GM12878 (cell line): ENCODE measurements around the gene RAB22A. TPM values are rescaled to one million over a fixed set of nuclear protein-coding genes. Genes with fewer than 3 reads are reported as not detected.

Source experiments
- ATAC-seq: fragments of 200-7000 bp; cut with Tn5 transposase; 3 replicates; pipeline ENCODE4 v1.9.1; 2020; ENCODE audit warnings: mild to moderate bottlenecking, moderate library complexity
- BruUV-seq: library from RNA; stranded (reverse); fragments of 400-500 nt; replicated peaks from 2 replicates; lab custom pipeline; 2021; lab: Mats Ljungman, UMichigan
- CTCF ChIA-PET: fragments of 300-600 bp; sonication (Branson Sonifier 250); formaldehyde crosslinking; extraction: SDS; loops from one replicate; lab custom pipeline; 2021; ENCODE audit warnings: inconsistent platforms; lab: Yijun Ruan, JAX
- POLR2A ChIA-PET: fragments of 350-600 bp; formaldehyde crosslinking; extraction: SDS; loops from one replicate; lab custom pipeline; 2021; ENCODE audit warnings: inconsistent platforms; lab: Charles Lee
- RAD21 ChIA-PET: fragments of 300-600 bp; sonication (Branson Sonifier 250); formaldehyde crosslinking; loops from one replicate; lab custom pipeline; 2023; ENCODE audit warnings: antibody characterized with exemption; ENCODE audit not compliant: unreplicated experiment; lab: Charles Lee
- SMC1A ChIA-PET: fragments of 300-600 bp; sonication (Branson Sonifier 250); formaldehyde crosslinking; loops from one replicate; lab custom pipeline; 2023; ENCODE audit not compliant: unreplicated experiment, uncharacterized antibody; lab: Charles Lee
- DNase-seq: peaks from one replicate; pipeline ENCODE4 v3.0.0-alpha.2; 2011; ENCODE audit warnings: low read depth, low spot score
- FAIRE-seq: peaks from 3 replicates; lab custom pipeline; 2011; peaks lifted over from hg19 to GRCh38; lab: Jason Lieb, UNC
- H2AFZ ChIP-seq: 2 replicates; pipeline ENCODE4 v1.6.0; 2011; ENCODE audit warnings: low read depth, low read length, control low read depth; ENCODE audit not compliant: control insufficient read depth
- H3K27ac ChIP-seq: 2 replicates; pipeline ENCODE4 v1.5.1; 2011; ENCODE audit warnings: control low read depth; ENCODE audit not compliant: control insufficient read depth, insufficient read depth
- H3K27me3 ChIP-seq, 2 experiments: replicated peaks in 1 of 2; 2 replicates each; pipeline versions ENCODE4 v1.6.0 to v1.6.1; 2011; ENCODE audit warnings: low read length in 1 of 2; ENCODE audit not compliant: control insufficient read depth in 2 of 2, insufficient read depth in 2 of 2
- H3K36me3 ChIP-seq, 2 experiments: 2 replicates each; pipeline ENCODE4 v1.5.1; 2011; ENCODE audit warnings: low read length in 1 of 2; ENCODE audit not compliant: control insufficient read depth in 2 of 2, insufficient read depth in 2 of 2
- H3K4me1 ChIP-seq: 2 replicates; pipeline ENCODE4 v1.6.1; 2011; ENCODE audit warnings: mild to moderate bottlenecking, low read length, moderate library complexity, mixed read lengths; ENCODE audit not compliant: control insufficient read depth, insufficient read depth
- H3K4me2 ChIP-seq: 2 replicates; pipeline ENCODE4 v1.6.0; 2011; ENCODE audit warnings: control low read depth; ENCODE audit not compliant: control insufficient read depth, insufficient read depth
- H3K4me3 ChIP-seq: fragments of 200-600 bp; sonication (generic); 2 replicates; pipeline ENCODE4 v1.5.1; 2016
- H3K79me2 ChIP-seq: 2 replicates; pipeline ENCODE4 v1.6.0; 2011; ENCODE audit warnings: low read length; ENCODE audit not compliant: control insufficient read depth, insufficient read depth
- H3K9ac ChIP-seq: 2 replicates; pipeline ENCODE4 v1.8.0; 2011; ENCODE audit warnings: low read length, control low read depth, mixed read lengths; ENCODE audit not compliant: control insufficient read depth, insufficient read depth
- H3K9me3 ChIP-seq: replicated peaks from 3 replicates; pipeline ENCODE4 v1.5.1; 2011; ENCODE audit warnings: mild to moderate bottlenecking, low read length; ENCODE audit not compliant: control insufficient read depth, insufficient read depth
- H4K20me1 ChIP-seq: 2 replicates; pipeline ENCODE4 v1.6.0; 2011; ENCODE audit not compliant: control insufficient read depth, insufficient read depth
- CBX5 ChIP-seq: sonication (generic); IDR thresholded peaks from 2 replicates; pipeline ENCODE4 v1.6.1; 2016; ENCODE audit warnings: low read depth, moderate library complexity, mild to moderate bottlenecking, inconsistent platforms
- EED ChIP-seq: sonication (generic); IDR thresholded peaks from 2 replicates; pipeline ENCODE4 v1.6.1; 2016; ENCODE audit warnings: antibody characterized with exemption, low read depth
- GABPA ChIP-seq: IDR thresholded peaks from 2 replicates; pipeline ENCODE4 v1.6.1; 2014; ENCODE audit warnings: antibody characterized with exemption, low read depth, mild to moderate bottlenecking, inconsistent platforms
- KAT2A ChIP-seq: conservative IDR thresholded peaks from 2 replicates; pipeline ENCODE4 v1.6.1; 2011; ENCODE audit warnings: low read depth, low read length; ENCODE audit not compliant: control insufficient read depth
- KLF5 ChIP-seq: fragments of 450-650 bp; IDR thresholded peaks from 2 replicates; pipeline ENCODE4 v1.6.1; 2014; ENCODE audit warnings: mild to moderate bottlenecking; ENCODE audit not compliant: partially characterized antibody
- MXI1 ChIP-seq: fragments of 150-350 bp; IDR thresholded peaks from 2 replicates; pipeline ENCODE4 v1.6.1; 2011; ENCODE audit warnings: low read depth, mild to moderate bottlenecking, inconsistent platforms, low read length, improper control_type of control experiment
- MYC ChIP-seq: IDR thresholded peaks from 2 replicates; pipeline ENCODE4 v1.6.1; 2011; ENCODE audit warnings: mild to moderate bottlenecking, low read length, moderate library complexity, inconsistent platforms; ENCODE audit not compliant: insufficient read depth, insufficient replicate concordance, insufficient read length, severe bottlenecking
- NBN ChIP-seq: fragments of 450-650 bp; IDR thresholded peaks from 2 replicates; pipeline ENCODE4 v1.6.1; 2016
- POU2F2 ChIP-seq: IDR thresholded peaks from 3 replicates; pipeline ENCODE4 v1.6.1; 2011; ENCODE audit warnings: low read depth, mild to moderate bottlenecking, low read length, borderline replicate concordance
- ZNF217 ChIP-seq: fragments of 450-650 bp; IDR thresholded peaks from 2 replicates; pipeline ENCODE4 v1.6.1; 2017; ENCODE audit warnings: antibody characterized with exemption, mild to moderate bottlenecking
- ZZZ3 ChIP-seq: IDR thresholded peaks from 2 replicates; pipeline ENCODE4 v1.6.1; 2011; ENCODE audit warnings: low read depth; ENCODE audit not compliant: control insufficient read depth, insufficient read length
- WGBS: methylation state at CpG from one replicate; pipeline ENCODE4 v1.1.6; 2016; ENCODE audit warnings: low lambda C conversion rate; ENCODE audit not compliant: insufficient replicate concordance, insufficient coverage; ENCODE audit errors: missing lambda C conversion rate; 5-methylcytosine and 5-hydroxymethylcytosine counted together
- in situ Hi-C: fragments of 300-500 bp; cut with MboI; formaldehyde crosslinking; loops from 9 replicates; pipeline ENCODE4 v1.14.3; 2018; ENCODE audit warnings: mixed read lengths
- intact Hi-C: fragments of 100-400 bp; cut with micrococcal nuclease; formaldehyde crosslinking; loops from one replicate; pipeline ENCODE4 v1.14.2; 2022; ENCODE audit not compliant: unreplicated experiment
- polyA plus RNA-seq, 11 experiments: library from polyadenylated mRNA; depleted of rRNA in 4 of 11; unstranded in 6 of 11; stranded (reverse) in 5 of 11; fragments of >200 nt; fragmentation: Nextera tagmentation in 4 of 11; fragmentation: Illumina TruSeq in 1 of 11; extraction: Ambion mirVana in 4 of 11; extraction: Trizol in 1 of 11; gene quantifications; 1 replicate in 1 of 11; 2 replicates in 10 of 11; pipeline versions ENCODE4 v1.2.1 to v1.2.3, GENCODE V29; 2011 to 2016; ENCODE audit warnings: inconsistent platforms in 2 of 11, missing spikeins in 2 of 11, low read depth in 1 of 11
- total RNA-seq, 4 experiments: library from RNA; depleted of rRNA in 3 of 4; stranded (reverse); fragments of >200 nt in 3 of 4; fragmentation: Illumina TruSeq in 1 of 4; extraction: Trizol in 1 of 4; gene quantifications; 2 replicates each; pipeline versions ENCODE4 v1.2.1 to v1.2.3, GENCODE V29; 2013 to 2021
- TF ChIP-seq, protein P1 (sequence below): fragments of 450-650 bp; IDR thresholded peaks from 2 replicates; pipeline ENCODE4 v1.6.1; 2018; ENCODE audit warnings: borderline replicate concordance, mild to moderate bottlenecking; ENCODE audit not compliant: partially characterized antibody
- TF ChIP-seq, protein P2 (sequence below): fragments of 450-650 bp; IDR thresholded peaks from 2 replicates; pipeline ENCODE4 v1.6.1; 2017; ENCODE audit warnings: mild to moderate bottlenecking, moderate library complexity
- TF ChIP-seq, protein P3 (sequence below): IDR thresholded peaks from 2 replicates; pipeline ENCODE4 v1.6.1; 2012; ENCODE audit warnings: low read depth, low read length, improper control_type of control experiment

The RAB22A gene
- total and polyA plus RNA-seq, 10 of the 15 experiments (the other 5 are each of a cell fraction or from before 2014, with no cell fraction given), result 2.7 to 12.0 (median 10.0) TPM

DNA sequence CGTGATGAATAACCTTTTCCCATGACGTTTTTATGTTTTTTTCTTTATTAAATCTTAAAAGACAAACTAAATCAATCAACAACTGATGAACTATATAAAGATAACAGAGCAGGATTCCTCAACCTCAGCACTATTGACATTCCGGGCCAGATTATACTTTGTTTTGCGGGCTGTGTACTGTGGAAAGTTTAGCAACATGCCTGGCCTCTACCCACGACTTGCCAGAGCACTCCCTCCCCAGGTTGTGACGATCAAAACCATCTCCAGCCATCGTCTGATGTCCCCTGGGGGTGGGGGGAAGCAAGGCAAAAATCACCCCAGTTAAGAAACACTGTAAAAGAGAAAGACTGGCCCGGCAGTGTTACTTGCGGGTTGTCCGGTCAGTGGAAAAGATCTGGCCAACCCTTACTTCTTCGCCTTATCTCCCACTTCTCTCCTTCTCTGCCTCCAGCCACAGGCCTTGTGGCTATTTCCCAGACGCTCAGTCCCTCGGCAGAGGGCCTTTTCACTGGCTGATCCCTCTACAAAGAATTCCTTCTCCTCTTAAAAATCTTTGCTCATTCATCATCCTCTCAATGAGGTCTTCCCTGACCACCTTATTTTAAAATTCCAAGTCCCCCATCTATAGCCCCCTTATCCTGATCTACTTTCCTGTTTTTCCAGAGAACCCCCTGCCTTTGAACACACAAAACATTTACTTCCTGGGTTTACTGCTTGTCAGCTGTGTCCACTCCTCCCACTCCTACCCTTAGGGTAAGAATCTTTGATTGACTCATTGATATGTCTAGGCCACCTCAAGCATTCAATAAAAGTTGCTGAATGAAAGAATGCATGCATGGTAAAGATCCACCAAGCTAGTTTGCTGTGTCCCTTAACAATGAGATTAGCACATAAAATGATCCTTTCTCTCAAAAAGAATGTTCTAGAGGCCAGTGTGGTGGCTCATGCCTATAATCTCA, 14.7 kb upstream of the RAB22A start:
- Histone ChIP-seq H3K4me2 (no peak overlapping the region), H3K27ac (no peak overlapping the region), H3K27me3 (no peaks in the 10 kb centered on the region), H2AFZ (no peak overlapping the region), H3K36me3 (no peaks in the 10 kb centered on the region), H3K4me1 (no peaks in the 10 kb centered on the region), H3K79me2 (no peaks in the 10 kb centered on the region), H4K20me1 (no peaks in the 10 kb centered on the region), H3K9ac (no peak overlapping the region), H3K4me3 (no peak overlapping the region), H3K9me3 (no peaks in the 10 kb centered on the region)
- RAD21 ChIA-PET, result no interaction called here
- intact Hi-C loops, result no loop called here
- DNase-seq (no peak), FAIRE-seq (no peak), ATAC-seq (no peak)
- CTCF ChIA-PET, result interaction anchor here (1.5 kb wide), 1 partner anchor 104 kb away, joined by 5 read pairs; no protein-coding TSS in a partner anchor
- POLR2A ChIA-PET, result no interaction called here
- in situ Hi-C loops, result no loop called here
- WGBS, result 82% methylated on average over 13 of the region's 13 CpGs
- SMC1A ChIA-PET, result interaction anchor here (1.3 kb wide), 1 partner anchor 51 kb away, joined by 3 read pairs; no protein-coding TSS in a partner anchor
- no TSS peak for BruUV-seq
- no peak for TF ChIP-seq MYC
- no peak for TF ChIP-seq NBN
- TF ChIP-seq, protein P1, sequence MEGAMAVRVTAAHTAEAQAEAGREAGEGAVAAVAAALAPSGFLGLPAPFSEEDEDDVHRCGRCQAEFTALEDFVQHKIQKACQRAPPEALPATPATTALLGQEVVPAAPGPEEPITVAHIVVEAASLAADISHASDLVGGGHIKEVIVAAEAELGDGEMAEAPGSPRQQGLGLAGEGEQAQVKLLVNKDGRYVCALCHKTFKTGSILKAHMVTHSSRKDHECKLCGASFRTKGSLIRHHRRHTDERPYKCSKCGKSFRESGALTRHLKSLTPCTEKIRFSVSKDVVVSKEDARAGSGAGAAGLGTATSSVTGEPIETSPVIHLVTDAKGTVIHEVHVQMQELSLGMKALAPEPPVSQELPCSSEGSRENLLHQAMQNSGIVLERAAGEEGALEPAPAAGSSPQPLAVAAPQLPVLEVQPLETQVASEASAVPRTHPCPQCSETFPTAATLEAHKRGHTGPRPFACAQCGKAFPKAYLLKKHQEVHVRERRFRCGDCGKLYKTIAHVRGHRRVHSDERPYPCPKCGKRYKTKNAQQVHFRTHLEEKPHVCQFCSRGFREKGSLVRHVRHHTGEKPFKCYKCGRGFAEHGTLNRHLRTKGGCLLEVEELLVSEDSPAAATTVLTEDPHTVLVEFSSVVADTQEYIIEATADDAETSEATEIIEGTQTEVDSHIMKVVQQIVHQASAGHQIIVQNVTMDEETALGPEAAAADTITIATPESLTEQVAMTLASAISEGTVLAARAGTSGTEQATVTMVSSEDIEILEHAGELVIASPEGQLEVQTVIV, result no peak
- TF ChIP-seq MXI1, result no peak
- no peak for TF ChIP-seq CBX5
- no peak for TF ChIP-seq GABPA
- no peak for TF ChIP-seq KAT2A
- TF ChIP-seq, protein P2, sequence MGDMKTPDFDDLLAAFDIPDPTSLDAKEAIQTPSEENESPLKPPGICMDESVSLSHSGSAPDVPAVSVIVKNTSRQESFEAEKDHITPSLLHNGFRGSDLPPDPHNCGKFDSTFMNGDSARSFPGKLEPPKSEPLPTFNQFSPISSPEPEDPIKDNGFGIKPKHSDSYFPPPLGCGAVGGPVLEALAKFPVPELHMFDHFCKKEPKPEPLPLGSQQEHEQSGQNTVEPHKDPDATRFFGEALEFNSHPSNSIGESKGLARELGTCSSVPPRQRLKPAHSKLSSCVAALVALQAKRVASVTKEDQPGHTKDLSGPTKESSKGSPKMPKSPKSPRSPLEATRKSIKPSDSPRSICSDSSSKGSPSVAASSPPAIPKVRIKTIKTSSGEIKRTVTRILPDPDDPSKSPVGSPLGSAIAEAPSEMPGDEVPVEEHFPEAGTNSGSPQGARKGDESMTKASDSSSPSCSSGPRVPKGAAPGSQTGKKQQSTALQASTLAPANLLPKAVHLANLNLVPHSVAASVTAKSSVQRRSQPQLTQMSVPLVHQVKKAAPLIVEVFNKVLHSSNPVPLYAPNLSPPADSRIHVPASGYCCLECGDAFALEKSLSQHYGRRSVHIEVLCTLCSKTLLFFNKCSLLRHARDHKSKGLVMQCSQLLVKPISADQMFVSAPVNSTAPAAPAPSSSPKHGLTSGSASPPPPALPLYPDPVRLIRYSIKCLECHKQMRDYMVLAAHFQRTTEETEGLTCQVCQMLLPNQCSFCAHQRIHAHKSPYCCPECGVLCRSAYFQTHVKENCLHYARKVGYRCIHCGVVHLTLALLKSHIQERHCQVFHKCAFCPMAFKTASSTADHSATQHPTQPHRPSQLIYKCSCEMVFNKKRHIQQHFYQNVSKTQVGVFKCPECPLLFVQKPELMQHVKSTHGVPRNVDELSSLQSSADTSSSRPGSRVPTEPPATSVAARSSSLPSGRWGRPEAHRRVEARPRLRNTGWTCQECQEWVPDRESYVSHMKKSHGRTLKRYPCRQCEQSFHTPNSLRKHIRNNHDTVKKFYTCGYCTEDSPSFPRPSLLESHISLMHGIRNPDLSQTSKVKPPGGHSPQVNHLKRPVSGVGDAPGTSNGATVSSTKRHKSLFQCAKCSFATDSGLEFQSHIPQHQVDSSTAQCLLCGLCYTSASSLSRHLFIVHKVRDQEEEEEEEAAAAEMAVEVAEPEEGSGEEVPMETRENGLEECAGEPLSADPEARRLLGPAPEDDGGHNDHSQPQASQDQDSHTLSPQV, result no peak
- TF ChIP-seq, protein P3, sequence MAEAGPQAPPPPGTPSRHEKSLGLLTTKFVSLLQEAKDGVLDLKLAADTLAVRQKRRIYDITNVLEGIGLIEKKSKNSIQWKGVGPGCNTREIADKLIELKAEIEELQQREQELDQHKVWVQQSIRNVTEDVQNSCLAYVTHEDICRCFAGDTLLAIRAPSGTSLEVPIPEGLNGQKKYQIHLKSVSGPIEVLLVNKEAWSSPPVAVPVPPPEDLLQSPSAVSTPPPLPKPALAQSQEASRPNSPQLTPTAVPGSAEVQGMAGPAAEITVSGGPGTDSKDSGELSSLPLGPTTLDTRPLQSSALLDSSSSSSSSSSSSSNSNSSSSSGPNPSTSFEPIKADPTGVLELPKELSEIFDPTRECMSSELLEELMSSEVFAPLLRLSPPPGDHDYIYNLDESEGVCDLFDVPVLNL, result no peak
- no peak for TF ChIP-seq KLF5
- TF ChIP-seq EED, result no peak
- no peak for TF ChIP-seq ZZZ3
- no peak for TF ChIP-seq ZNF217
- TF ChIP-seq POU2F2, result no peak
